ENCODE measurements around the gene GPATCH1.
A peak's percentile ranks its signal among the peaks of the same experiment; 100 is the strongest.
"Not testable (repeated sequence)": the region's sequence is repeated elsewhere in the genome, so short reads cannot be mapped to it uniquely, and the experiment has no call there.

Gene GPATCH1

GRCh38 chr19:33154313-33154712, 73.3 kb downstream of the GPATCH1 start:
- not testable (repeated sequence) for DNase-seq (ENCODE audit: low read depth in 4 of 4, low spot score in 1 of 4)

- no peak for DNase-seq (ENCODE audit: low read depth in 4 of 4, low spot score in 1 of 4)
These were observed 75.4 kb downstream of the GPATCH1 start for GRCh38 chr19:33156334-33156733.

GRCh38 chr19:33157906-33158305, 76.9 kb downstream of the GPATCH1 start:
- DNase-seq (ENCODE audit: low read depth in 4 of 4, low spot score in 1 of 4): no peak

GRCh38 chr19:33158365-33158764, 77.4 kb downstream of the GPATCH1 start:
- no peak for DNase-seq (ENCODE audit: low read depth in 4 of 4, low spot score in 1 of 4)

- DNase-seq (ENCODE audit: low read depth in 4 of 4, low spot score in 1 of 4): no peak
These were observed 78.2 kb downstream of the GPATCH1 start for GRCh38 chr19:33159149-33159548.

GRCh38 chr19:33159893-33160292, 78.9 kb downstream of the GPATCH1 start:
- no peak for DNase-seq (ENCODE audit: low read depth in 4 of 4, low spot score in 1 of 4)

- no peak for DNase-seq (ENCODE audit: low read depth in 4 of 4, low spot score in 1 of 4)
These were observed 80.2 kb downstream of the GPATCH1 start for GRCh38 chr19:33161201-33161600.

- no peak for DNase-seq (ENCODE audit: low read depth in 4 of 4, low spot score in 1 of 4)
These were observed 82.5 kb downstream of the GPATCH1 start for GRCh38 chr19:33163481-33163880.

- DNase-seq (ENCODE audit: low read depth in 4 of 4, low spot score in 1 of 4): not testable (repeated sequence)
These were observed 85.1 kb downstream of the GPATCH1 start for GRCh38 chr19:33166037-33166436.

- DNase-seq (ENCODE audit: low read depth in 4 of 4, low spot score in 1 of 4): no peak
These were observed 86.5 kb downstream of the GPATCH1 start for GRCh38 chr19:33167438-33167837.

- no peak for DNase-seq (ENCODE audit: low read depth in 4 of 4, low spot score in 1 of 4)
These were observed 87.5 kb downstream of the GPATCH1 start for GRCh38 chr19:33168528-33168927.

- no peak for DNase-seq (ENCODE audit: low read depth in 4 of 4, low spot score in 1 of 4)
These were observed 90.3 kb downstream of the GPATCH1 start for GRCh38 chr19:33171222-33171795.

- DNase-seq (ENCODE audit: low read depth in 4 of 4, low spot score in 1 of 4): no peak
These were observed 91.0 kb downstream of the GPATCH1 start for GRCh38 chr19:33171916-33172359.

- DNase-seq (ENCODE audit: low read depth in 4 of 4, low spot score in 1 of 4): no peak
These were observed 93.2 kb downstream of the GPATCH1 start for GRCh38 chr19:33174186-33174585.

GRCh38 chr19:33175156-33175782, 94.3 kb downstream of the GPATCH1 start:
- no peak for DNase-seq (ENCODE audit: low read depth in 4 of 4, low spot score in 1 of 4)

- peak in 1 of 4 experiments; percentile 8 for DNase-seq (ENCODE audit: low read depth in 4 of 4, low spot score in 1 of 4)
These were observed 95.1 kb downstream of the GPATCH1 start for GRCh38 chr19:33175886-33176669.

- peak; percentile 80 to 98 (median 93) for DNase-seq (ENCODE audit: low read depth in 4 of 4, low spot score in 1 of 4)
These were observed 95.9 kb downstream of the GPATCH1 start for GRCh38 chr19:33176670-33177416.

GRCh38 chr19:33177417-33177979, 96.5 kb downstream of the GPATCH1 start:
- no peak for DNase-seq (ENCODE audit: low read depth in 4 of 4, low spot score in 1 of 4)

Measured in stimulated activated CD4-positive, alpha-beta T cell treated with anti-CD3 and anti-CD28 coated beads, Interleukin-1b, Interleukin-23, amount 100 ng/mL, for 24 hours (primary cell).